GM18868 (cell line): Measurements from ENCODE around the gene CZIB.
A peak's percentile ranks its signal among the peaks of the same experiment; 100 is the strongest.
"Not testable (repeated sequence)": the region's sequence is repeated elsewhere in the genome, so short reads cannot be mapped to it uniquely, and the experiment has no call there.

Experiments
- ATAC-seq: cut with Tn5 transposase; IDR thresholded peaks from one replicate; pipeline ENCODE4 v1.9.1; 2021; ENCODE audit warnings: mild to moderate bottlenecking, moderate library complexity; ENCODE audit not compliant: unreplicated experiment

CZIB gene

DNA sequence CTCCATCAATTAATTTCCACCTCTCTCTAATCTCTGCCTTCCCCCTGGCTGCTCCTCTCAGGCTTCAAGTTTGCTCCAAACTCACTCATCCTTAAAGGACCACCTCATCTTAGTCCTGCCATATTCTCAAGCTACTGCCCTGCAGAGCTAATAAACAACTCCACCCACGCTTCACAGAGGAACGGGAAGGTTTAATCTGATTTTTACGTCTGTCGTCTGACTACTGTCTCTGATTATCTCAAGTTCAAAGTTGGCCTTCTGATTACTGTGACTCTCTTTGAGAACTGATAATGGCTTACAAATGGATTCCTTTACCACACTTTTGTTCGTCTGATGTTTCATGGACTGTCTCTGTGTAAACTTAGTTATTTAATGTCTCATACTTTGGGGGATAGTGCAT, 31.4 kb downstream of the CZIB start:
- ATAC-seq: no peak

DNA sequence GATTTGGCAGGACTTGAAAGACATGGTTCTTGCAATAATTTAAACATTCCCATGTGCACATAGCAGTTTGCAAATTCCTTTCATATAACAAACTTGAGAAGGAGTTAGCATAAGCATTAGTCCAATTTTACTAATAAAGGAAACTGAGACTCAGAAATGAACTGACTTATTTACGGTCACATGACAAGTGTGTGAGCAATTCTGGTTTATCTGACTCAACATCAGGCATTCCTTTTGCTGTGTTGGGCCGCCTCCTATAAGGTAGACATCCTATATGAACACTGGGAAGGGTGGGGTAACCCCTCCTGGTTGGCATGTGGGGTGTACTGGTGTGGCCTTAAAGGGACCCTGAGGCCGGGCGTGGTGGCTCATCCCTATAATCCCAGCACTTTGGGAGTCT, 32.3 kb downstream of the CZIB start:
- ATAC-seq: no peak

DNA sequence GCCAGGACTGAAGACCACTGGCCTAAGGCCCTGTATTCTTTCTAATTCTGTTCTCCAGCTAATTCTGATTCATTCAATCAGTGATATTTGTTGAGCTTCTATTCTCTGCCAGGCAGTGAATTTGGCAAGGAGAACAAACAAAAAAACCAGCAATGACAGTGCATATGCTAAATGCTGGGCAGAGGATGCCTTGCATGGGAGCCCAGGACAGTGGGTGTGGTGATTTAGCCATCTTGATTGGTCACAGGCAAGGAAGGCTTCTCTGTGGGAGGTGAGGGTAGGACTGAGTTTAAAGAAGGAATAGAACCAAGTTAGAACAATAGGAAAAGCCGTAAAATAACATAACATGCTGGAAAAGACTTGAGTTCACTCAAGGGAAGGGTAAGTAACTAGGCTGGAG, 33.0 kb downstream of the CZIB start:
- ATAC-seq: no peak

DNA sequence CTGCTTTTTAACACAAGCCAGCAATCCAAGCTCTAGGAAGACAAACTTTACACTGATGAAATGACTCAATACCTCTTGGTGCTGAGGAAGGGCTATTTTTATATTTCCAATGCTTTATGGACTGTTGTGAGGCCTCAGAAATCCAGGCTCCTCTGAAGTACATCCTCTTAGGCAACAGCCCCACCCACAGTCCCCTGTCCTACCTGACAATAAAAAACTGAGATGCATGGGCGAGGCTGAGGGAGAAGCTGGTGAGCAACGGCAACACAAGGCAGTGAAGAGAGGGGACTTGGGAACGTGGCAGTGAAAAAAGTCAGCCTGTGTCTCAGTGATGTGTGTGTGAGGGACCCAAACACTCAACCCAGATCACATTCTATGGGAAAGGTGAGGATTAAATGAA, 33.9 kb downstream of the CZIB start:
- no peak for ATAC-seq

DNA sequence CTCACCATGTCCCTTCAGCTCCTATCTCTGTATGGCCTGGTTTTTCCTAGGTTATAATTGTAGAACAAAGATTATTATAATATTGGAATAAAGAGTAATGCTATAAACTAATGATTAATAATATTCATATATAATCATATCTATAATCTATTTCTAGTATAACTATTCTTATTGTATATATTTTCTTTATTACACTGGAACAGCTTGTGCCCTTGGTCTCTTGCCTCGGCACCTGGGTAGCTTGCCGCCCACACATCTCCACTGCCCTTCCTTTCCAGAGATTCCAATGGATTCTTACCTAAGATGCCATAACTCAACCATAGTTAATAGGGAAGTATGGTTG, 34.5 kb downstream of the CZIB start:
- ATAC-seq: not testable (repeated sequence)

DNA sequence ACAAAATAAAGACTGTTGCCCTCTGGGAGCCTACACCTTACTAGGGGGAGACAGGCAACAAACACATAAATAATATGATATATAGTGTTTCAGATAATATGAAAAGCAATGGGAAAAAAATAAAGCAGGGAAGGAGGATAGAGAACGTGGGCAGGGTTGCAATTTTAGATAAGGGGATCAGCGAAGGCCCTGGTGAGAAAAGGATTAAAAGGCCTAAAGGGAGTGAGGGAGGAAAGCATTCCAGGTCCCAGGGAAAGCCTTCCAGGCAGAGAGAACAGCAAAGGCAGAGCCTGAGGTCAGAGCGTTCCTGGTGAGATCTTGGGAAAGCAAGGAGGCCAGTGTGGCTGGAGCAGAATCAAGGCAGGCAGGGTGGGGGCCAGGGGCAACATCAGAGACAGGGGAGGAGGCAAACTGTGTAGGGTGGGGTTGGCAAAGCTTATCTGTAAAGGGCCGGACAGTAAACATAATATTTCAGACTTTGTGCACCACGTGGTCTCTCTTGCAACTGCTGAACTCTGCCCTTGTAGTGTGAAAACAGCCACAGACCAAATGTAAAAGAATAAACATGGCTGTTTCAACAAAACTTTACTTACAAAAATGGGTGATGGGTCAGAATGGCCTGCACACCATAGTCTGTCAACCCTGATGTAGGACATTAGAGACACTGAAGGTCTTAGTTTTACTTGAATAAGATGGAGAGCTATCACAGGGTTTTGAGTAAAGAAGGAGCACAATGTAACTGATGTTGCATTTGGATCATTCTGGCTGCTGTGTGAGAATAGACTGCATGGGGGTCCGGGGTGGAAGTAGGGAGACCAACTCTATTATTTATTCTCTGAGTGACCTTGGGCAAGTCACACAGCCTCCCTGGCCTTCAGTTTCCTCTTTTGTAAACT, 37.1 kb downstream of the CZIB start:
- no peak for ATAC-seq

DNA sequence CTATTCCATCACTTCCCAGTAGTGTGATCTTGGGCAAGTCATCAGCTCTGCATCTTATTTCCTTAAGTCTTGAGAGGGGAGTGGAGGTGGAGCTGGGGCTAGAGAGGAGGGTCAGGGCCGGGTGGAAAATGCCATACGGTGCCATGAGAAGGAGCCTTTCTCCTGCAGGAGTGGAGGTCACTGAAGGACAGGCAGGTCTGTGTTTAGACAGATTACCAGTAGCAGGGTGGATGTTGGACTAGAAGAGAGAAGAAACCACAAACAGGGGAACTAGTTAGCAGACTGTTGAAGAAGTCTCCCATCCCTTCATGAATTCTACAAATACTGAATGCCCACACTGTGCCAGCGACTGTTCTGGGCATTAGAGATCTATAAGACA, 37.7 kb downstream of the CZIB start:
- no peak for ATAC-seq

DNA sequence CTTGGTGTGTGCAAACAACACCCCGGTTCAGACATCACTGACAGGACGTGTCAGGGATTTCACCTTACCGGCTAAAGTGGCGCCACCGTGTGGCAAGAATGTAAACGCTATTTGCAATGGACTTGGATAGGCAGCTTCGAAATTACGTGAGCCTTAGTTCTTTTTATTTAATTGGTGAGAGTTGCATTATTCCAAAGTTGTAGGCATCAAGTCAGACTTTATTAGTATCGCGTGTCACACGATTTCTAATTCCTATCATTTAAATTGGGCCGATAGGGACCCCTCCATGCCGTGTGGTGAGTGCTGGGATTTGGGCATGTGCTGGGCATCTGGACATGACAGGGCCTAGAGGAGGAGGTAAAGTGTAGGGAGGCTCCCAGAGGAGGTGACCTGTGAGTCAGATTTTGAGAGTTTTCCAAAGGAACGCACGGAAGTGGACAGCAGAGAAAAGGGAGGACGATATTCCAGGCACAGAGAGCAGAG, 38.3 kb downstream of the CZIB start:
- no peak for ATAC-seq

DNA sequence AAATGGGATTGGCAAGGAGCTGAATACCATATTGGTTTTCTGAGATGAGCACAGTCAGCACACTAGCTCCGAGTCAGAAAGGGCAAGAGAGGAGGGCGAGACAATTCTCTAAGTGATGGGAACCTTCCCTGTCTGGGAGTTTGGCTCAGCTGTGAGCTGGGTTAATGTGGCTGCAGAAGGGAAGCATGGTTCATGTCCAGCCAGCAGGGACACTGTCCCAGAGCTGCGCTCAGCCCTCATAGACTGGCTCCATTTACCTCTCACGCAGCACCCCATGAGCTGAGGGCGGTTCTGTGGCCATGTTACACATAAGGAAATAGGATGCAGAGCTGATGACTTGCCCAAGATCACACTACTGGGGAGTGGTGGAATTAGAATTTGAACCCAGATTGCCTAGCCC, 39.5 kb downstream of the CZIB start:
- ATAC-seq: no peak

DNA sequence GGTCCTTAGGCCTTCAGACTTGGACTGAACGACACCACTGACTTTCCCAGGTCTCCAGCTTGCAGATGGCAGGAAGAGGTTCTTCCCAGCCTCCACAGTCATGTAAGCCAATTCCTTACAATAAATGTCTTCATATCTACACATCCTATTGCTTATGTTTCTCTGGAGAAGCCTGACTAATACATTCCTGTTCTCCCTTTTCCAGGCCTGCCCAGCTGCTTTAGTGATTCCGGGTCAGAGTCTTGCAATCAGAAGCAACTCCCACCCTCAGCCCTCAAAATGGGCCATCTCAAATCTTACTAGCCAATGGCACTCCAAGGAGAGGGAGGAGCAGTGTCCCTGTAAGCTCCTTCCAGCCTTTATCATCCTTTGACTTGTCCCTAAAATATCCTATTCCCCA, 40.2 kb downstream of the CZIB start:
- no peak for ATAC-seq

DNA sequence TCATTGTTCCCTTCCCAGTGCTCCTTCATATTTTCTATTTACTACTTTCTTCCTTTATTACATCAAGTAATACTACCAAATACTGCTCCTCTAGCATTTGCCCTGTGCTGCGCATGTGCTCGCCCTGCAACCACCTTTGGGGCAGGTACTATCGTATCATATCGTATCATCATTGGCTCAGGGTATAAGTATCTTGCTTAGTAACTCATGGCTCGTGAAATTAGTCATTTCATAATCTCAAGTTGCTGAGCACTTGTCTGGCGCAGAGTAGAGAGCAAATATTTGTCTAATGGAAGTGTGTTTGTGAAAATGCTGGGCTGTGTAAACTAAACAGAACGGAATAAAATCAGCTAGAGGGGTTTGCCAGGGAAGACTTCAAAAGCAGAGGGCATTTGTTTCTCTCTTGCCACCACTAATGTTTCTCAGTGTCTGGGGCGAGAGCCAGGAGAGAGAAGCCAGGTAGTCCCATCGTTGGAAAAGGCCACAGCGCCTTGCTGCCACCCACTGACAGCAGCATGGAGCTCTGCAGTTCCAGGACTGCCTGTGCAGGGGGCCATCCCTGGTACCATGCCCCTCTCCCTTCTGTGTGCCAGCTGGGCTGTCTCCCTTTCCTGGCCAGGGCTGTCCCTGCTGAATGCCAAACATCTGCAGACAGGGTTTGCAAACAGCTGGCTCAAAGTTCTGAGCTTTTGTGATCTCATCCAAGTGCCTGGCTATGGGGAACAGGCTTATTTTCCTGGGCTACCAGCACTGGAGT, 43.8 kb downstream of the CZIB start:
- ATAC-seq: no peak

DNA sequence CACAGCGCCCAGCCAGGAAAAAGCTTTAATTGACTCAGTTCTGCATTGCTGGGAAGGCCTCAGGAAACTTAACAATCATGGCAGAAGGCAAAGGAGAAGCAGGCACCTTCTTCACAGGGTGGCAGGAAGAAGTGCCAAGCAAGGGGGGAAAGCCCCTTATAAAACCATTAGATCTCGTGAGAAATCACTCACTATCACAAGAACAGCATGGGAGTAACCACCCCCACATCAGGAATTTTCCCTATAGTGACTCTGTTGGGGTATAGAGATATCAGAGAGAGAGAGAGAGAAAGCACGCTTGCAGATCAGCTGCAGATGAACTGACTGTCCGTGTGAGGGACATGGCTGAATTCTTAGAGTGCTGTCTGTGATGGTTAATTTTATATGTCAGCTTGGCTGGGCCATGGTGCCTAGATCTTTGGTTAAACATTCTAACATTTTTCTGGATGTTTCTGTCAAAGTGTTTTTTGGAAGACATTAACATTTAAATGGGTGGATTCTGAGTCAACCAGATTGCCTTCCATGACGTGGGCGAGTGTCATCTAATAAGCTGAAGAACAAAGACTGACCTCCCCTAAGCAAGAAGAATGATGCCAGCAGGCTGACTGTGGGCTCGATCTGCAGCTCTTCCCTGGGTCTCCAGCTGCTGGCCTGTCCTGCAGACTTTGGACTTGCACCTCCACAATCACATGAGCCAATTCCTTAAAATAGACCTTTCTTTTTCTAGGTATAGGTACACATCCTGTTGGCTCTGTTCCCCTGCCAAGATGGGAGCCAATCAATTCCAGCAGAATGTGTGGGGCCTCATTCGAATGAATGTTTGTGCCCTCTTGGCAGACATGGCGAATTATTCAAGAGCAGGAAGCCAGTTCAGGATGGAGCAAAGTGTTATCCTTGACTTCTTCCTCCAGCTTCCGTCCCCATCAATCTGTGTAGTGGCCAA, 45.2 kb downstream of the CZIB start:
- ATAC-seq: no peak

DNA sequence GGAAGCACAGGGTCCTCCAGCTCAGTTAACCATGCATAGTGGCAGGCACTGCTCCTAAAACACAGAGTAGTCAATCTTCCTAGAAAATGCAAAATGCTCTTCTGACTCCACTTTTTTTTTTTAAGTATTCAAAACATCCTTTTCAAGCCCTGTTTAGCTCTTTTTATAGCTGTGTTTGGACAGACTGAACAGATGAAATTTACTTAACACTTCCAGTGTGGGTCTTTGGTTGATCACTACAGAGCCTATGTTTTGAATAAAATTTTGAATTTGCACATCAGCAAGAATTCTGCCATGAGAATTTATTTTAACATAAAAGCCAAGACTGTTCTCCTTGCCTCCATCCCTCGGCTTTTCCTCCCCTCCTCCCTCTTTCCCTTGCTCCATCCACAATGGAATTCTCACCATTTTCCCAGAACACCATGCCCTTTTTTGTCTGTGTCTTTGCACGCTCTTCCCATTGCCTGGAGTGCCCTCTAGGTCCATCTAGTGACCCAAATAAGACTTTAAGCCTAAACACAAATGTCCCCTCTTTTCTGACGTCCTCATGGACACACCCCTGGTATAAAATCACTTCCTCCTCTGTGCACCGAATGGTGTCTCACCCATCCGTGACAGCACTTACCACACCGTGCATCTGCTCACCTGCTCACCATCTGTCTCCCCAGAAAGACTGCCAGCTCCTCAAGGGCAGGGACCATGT, 47.9 kb downstream of the CZIB start:
- peak; percentile 80 for ATAC-seq

DNA sequence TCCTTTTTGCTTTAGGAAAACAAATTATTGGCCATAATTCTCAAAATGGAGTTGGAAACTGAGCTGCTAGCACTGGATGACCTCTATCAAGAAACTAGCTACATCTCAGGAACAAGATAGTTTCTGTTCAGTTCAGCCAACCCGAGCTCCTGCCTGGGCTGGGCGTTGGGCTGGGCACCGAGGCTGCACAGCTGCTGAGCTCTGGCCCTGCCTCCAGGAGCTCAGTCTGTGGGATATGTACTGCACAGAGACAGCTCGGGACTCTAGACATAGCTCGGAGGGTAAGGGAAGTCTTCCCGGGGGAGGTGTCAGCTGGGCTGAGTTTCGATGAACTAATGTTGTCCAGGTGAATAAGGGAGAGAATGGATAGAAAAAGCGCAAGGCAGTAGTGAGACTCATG, 53.5 kb downstream of the CZIB start:
- no peak for ATAC-seq

DNA sequence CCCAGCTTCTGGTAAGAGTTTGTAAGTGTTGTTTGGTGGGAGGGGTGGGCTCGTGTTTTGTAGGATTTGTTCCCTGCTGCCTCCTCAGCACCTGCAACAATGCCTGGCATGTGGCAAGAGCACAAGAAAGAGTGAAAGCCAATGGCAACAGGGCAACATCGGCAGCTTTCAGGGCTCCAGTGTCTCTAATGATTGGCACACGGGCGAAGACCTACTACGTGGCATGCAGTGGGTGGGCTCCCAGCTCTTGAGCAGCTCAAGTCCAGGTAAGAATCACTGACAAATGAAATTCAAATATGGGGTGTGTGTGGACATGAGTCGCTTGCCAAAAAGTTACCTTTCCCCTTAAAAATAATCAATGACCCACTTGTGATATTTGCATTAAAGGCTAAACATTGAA, 54.1 kb downstream of the CZIB start:
- no peak for ATAC-seq

DNA sequence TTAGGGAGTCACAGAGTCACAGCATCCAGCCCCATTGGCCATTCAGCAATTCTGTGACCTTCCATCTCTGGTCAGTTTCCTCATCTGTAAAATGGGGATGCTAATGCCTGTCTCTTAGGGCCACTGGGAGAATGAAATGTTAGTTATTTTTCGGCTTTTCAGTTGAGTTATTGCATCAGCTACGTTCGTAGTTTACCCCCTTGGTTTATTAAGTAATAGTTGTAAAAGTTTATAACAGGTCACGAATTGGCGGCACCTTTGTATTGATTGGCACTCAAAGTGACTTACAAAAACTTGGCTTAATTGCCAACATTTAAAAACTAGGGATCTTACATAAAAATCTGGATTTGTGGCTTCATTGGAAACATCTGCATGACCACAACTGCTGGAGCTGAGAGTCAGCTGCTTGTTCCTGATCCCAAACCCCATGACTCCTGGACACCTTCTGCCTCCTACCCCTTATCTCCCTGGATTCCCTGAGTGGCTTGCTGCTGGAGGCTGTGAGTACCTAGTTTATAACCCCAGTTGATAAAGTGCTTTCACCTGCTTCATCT, 54.9 kb downstream of the CZIB start:
- ATAC-seq: no peak
